EL (cell line): ENCODE data around the gene MPC2.

ENCODE experiments used
- DNase-seq: peaks from one replicate; pipeline ENCODE4 v3.0.0-alpha.2; 2016

The MPC2 gene

GRCh38 chr1:167936930-167937708, at the start of gene MPC2:
Gene MPC2, minus strand, starts transcription at chr1:167937072. Its CDS starts 1,231 bp downstream, at chr1:167935841.
- DNase-seq = peak; percentile 77

- no peak for DNase-seq
These were observed 48.1 kb upstream of the MPC2 start for GRCh38 chr1:167984886-167985489.

- no peak for DNase-seq
These were observed 47.0 kb upstream of the MPC2 start for GRCh38 chr1:167983797-167984420.

GRCh38 chr1:167981933-167982332, 45.1 kb upstream of the MPC2 start:
- DNase-seq = peak; percentile 11

GRCh38 chr1:167977245-167977644, 40.4 kb upstream of the MPC2 start:
- DNase-seq = no peak

GRCh38 chr1:167974698-167975097, 37.8 kb upstream of the MPC2 start:
- no peak for DNase-seq

GRCh38 chr1:167973832-167974231, 37.0 kb upstream of the MPC2 start:
- no peak for DNase-seq

GRCh38 chr1:167968569-167968968, 31.7 kb upstream of the MPC2 start:
- DNase-seq = no peak

- no peak for DNase-seq
These were observed 29.2 kb upstream of the MPC2 start for GRCh38 chr1:167966050-167966449.

GRCh38 chr1:167964646-167965045, 27.8 kb upstream of the MPC2 start:
- no peak for DNase-seq

- peak; percentile 19 for DNase-seq
These were observed 20.8 kb upstream of the MPC2 start for GRCh38 chr1:167957710-167958109.

GRCh38 chr1:167955915-167956314, 19.0 kb upstream of the MPC2 start:
- DNase-seq = peak; percentile 15

- DNase-seq = no peak
These were observed 13.7 kb upstream of the MPC2 start for GRCh38 chr1:167950569-167950968.

- no peak for DNase-seq
These were observed 12.9 kb upstream of the MPC2 start for GRCh38 chr1:167949785-167950184.

- no peak for DNase-seq
These were observed 10.9 kb upstream of the MPC2 start for GRCh38 chr1:167947733-167948132.

GRCh38 chr1:167943541-167943940, 6.7 kb upstream of the MPC2 start:
- DNase-seq = no peak

- no peak for DNase-seq
These were observed 3.4 kb upstream of the MPC2 start for GRCh38 chr1:167940264-167940663.

- DNase-seq = no peak
These were observed 1.3 kb upstream of the MPC2 start for GRCh38 chr1:167938080-167938636.

- DNase-seq = no peak
These were observed 788 bp upstream of the MPC2 start for GRCh38 chr1:167937709-167938010.

- peak; percentile 99 for DNase-seq
These were observed 573 bp downstream of the MPC2 start, which contains the start of gene DCAF6 for GRCh38 chr1:167936068-167936929. Gene DCAF6, plus strand, starts transcription at chr1:167936683. Its CDS starts 229 bp downstream, at chr1:167936912.

GRCh38 chr1:167935216-167936067, 1.4 kb downstream of the MPC2 start:
- DNase-seq = peak; percentile 52
